Endothelial cell of umbilical vein (primary cell): ENCODE results near the gene BBS2. TPM values are rescaled to one million over a fixed set of nuclear protein-coding genes. Genes with fewer than 3 reads are reported as not detected.
A peak's percentile ranks its signal among the peaks of the same experiment; 100 is the strongest.

Source experiments
- BruUV-seq: library from RNA; stranded (reverse); fragments of 400-500 nt; replicated peaks from 2 replicates; lab custom pipeline; 2021; lab: Mats Ljungman, UMichigan
- CTCF ChIA-PET: fragments of 300-600, 350-600 bp; sonication (Branson Sonifier 250); formaldehyde crosslinking; loops from one replicate; lab custom pipeline; 2021; ENCODE audit warnings: antibody characterized with exemption, inconsistent platforms; lab: Charles Lee
- POLR2A ChIA-PET: fragments of 300-600, 350-600 bp; sonication (Branson Sonifier 250); formaldehyde crosslinking; loops from one replicate; lab custom pipeline; 2021; ENCODE audit warnings: antibody characterized with exemption, inconsistent platforms; lab: Charles Lee
- DNase-seq: peaks from one replicate; pipeline ENCODE4 v3.0.0-alpha.2; 2011; ENCODE audit warnings: low read depth, low spot score
- FAIRE-seq: peaks from 2 replicates; lab custom pipeline; 2011; peaks lifted over from hg19 to GRCh38; lab: Jason Lieb, UNC
- H2AFZ ChIP-seq: 2 replicates; pipeline ENCODE4 v1.6.0; 2012; ENCODE audit warnings: low read depth, low read length, control low read depth, inconsistent platforms
- H3K27ac ChIP-seq: 2 replicates; pipeline ENCODE4 v1.5.1; 2011; ENCODE audit warnings: low read depth, mild to moderate bottlenecking, control low read depth, low read length, moderate library complexity; ENCODE audit not compliant: insufficient read depth
- H3K27me3 ChIP-seq, 2 experiments: 2 replicates each; pipeline versions ENCODE4 v1.6.0 to v1.6.1; 2011; ENCODE audit warnings: low read length in 2 of 2, mixed read lengths in 1 of 2; ENCODE audit not compliant: control insufficient read depth in 2 of 2, insufficient read depth in 2 of 2
- H3K36me3 ChIP-seq, 2 experiments: 2 replicates in 1 of 2; 3 replicates in 1 of 2; pipeline ENCODE4 v1.5.1; 2011; ENCODE audit warnings: low read length in 2 of 2, mild to moderate bottlenecking in 1 of 2, moderate library complexity in 1 of 2; ENCODE audit not compliant: control insufficient read depth in 2 of 2, insufficient read depth in 2 of 2; ENCODE audit errors: extremely low read depth in 1 of 2
- H3K4me1 ChIP-seq: 3 replicates; pipeline ENCODE4 v1.5.1; 2011; ENCODE audit warnings: mild to moderate bottlenecking, low read length; ENCODE audit not compliant: control insufficient read depth, insufficient read depth; ENCODE audit errors: extremely low read depth
- H3K4me2 ChIP-seq: 2 replicates; pipeline ENCODE4 v1.6.1; 2011; ENCODE audit warnings: low read length, control low read depth, mixed read lengths; ENCODE audit not compliant: insufficient read depth
- H3K4me3 ChIP-seq, 3 experiments: fragments of 200-600 bp in 1 of 3; sonication (generic), shearing (Covaris generic) in 1 of 3; replicated peaks in 1 of 3; 2 replicates each; pipeline ENCODE4 v1.5.1; 2011 to 2016; ENCODE audit warnings: control low read depth in 3 of 3, low read length in 3 of 3, mild to moderate bottlenecking in 2 of 3, inconsistent platforms in 1 of 3, low read depth in 1 of 3, moderate library complexity in 1 of 3; ENCODE audit not compliant: insufficient read depth in 1 of 3
- H3K79me2 ChIP-seq: 2 replicates; pipeline ENCODE4 v1.6.0; 2012; ENCODE audit warnings: low read length, inconsistent platforms; ENCODE audit not compliant: control insufficient read depth, insufficient read depth
- H3K9ac ChIP-seq: replicated peaks from 2 replicates; pipeline ENCODE3; 2011; ENCODE audit warnings: low read length, control low read depth; ENCODE audit not compliant: insufficient read depth; ENCODE audit errors: extremely low read depth
- H3K9me1 ChIP-seq: replicated peaks from 3 replicates; pipeline ENCODE4 v1.6.0; 2011; ENCODE audit warnings: mild to moderate bottlenecking, low read length; ENCODE audit not compliant: control insufficient read depth, insufficient read depth; ENCODE audit errors: extremely low read depth
- H3K9me3 ChIP-seq: replicated peaks from 2 replicates; pipeline ENCODE4 v1.5.1; 2012; ENCODE audit warnings: low read length, inconsistent platforms; ENCODE audit not compliant: control insufficient read depth, insufficient read depth
- H4K20me1 ChIP-seq: replicated peaks from 2 replicates; pipeline ENCODE3; 2011; ENCODE audit warnings: mild to moderate bottlenecking, low read length; ENCODE audit not compliant: control insufficient read depth, insufficient read depth; ENCODE audit errors: extremely low read depth
- FOS ChIP-seq: IDR thresholded peaks from 2 replicates; pipeline ENCODE4 v1.6.1; 2011; ENCODE audit warnings: mild to moderate bottlenecking, low read length, moderate library complexity, borderline replicate concordance; ENCODE audit not compliant: insufficient read depth
- JUN ChIP-seq: IDR thresholded peaks from 2 replicates; pipeline ENCODE4 v1.6.1; 2011; ENCODE audit warnings: borderline replicate concordance, low read depth; ENCODE audit not compliant: insufficient read length, insufficient read depth
- MYC ChIP-seq: IDR thresholded peaks from one replicate; pipeline ENCODE4 v1.6.1; 2011; ENCODE audit warnings: mild to moderate bottlenecking, low read depth, low read length
- POLR2AphosphoS5 ChIP-seq: IDR thresholded peaks from 2 replicates; pipeline ENCODE4 v1.6.1; 2012; ENCODE audit warnings: low read depth, mild to moderate bottlenecking, control low read depth, low read length, moderate library complexity; ENCODE audit not compliant: insufficient read depth
- dilution Hi-C: fragments of 300-500 bp; cut with MboI; formaldehyde crosslinking; loops from one replicate; pipeline ENCODE4 v1.15.0; 2019; ENCODE audit warnings: low sequenced_read_pairs; ENCODE audit not compliant: extremely low pct_ligation_motif_present
- intact Hi-C: fragments of 100-400 bp; cut with micrococcal nuclease; formaldehyde crosslinking; loops from one replicate; pipeline ENCODE4 v1.10.0; 2022
- polyA plus RNA-seq, 4 experiments: library from polyadenylated mRNA; depleted of rRNA in 3 of 4; stranded (reverse) in 3 of 4; unstranded in 1 of 4; fragments of >200 nt; gene quantifications; 2 replicates each; pipeline versions ENCODE4 v1.2.1 to v1.2.3, GENCODE V29; 2011 to 2012; ENCODE audit warnings: missing spikeins in 1 of 4
- total RNA-seq: library from RNA; stranded (reverse); gene quantifications from 2 replicates; pipeline ENCODE4 v1.2.3, GENCODE V29; 2021
- TF ChIP-seq, protein P1 (sequence below): IDR thresholded peaks from 2 replicates; pipeline ENCODE4 v1.6.1; 2011; ENCODE audit not compliant: insufficient read depth, insufficient read length

The BBS2 gene
- total and polyA plus RNA-seq, 2 donors (not counting 3 experiments of a cell fraction or from before 2014, with no cell fraction given) = 37.6 to 44.8 TPM

DNA sequence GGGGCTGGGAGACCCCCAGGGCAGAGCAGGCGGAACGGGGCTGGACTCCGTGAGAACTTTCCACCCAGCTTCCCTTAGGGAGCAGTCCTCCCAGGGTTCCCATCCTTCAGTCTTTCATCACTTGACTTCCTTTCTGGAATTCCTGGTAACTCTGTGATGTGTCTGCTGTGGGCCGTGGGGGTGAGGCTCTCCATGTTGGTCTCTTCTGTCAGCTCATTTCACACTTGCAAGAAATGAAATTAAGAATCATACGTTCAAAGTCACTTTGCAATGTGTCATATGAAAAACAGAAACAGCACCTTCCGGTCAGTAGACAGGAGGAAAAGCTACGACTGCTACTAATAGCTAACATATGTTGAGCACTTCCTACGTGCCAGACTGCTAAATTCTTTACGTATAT lies 5.4 kb upstream of the BBS2 start:
- peaks cover 12% of the 10 kb centered on the region for H3K4me1 ChIP-seq
- CTCF ChIA-PET = interaction anchor here (0.7 to 1.8 kb wide), 5 partner anchors 11 to 177 kb away, joined by 3 to 8 read pairs (median 5); no protein-coding TSS in a partner anchor
- BruUV-seq = no TSS peak
- H3K36me3 ChIP-seq = no peaks in the 10 kb centered on the region
- POLR2A ChIA-PET = no interaction called here
- H3K27ac ChIP-seq = peak overlapping the region; percentile 88
- dilution Hi-C loops = no loop called here
- TF ChIP-seq POLR2AphosphoS5 (peak; percentile 31), MYC (no peak), JUN (peak; percentile 47)
- H3K4me3 ChIP-seq = no peak overlapping the region
- intact Hi-C loops = loop anchor here (1.0 kb wide), 1 partner anchor 82 kb away; no protein-coding TSS in a partner anchor
- no peak for DNase-seq
- no peak overlapping the region for H3K4me2 ChIP-seq
- H4K20me1 ChIP-seq = no peaks in the 10 kb centered on the region
- H2AFZ ChIP-seq = peak overlapping the region; percentile 69
- no peaks in the 10 kb centered on the region for H3K9me3 ChIP-seq
- H3K9ac ChIP-seq = no peak overlapping the region
- no peaks in the 10 kb centered on the region for H3K79me2 ChIP-seq
- FAIRE-seq = peak; percentile 55
- peaks cover 0 to 1% of the 10 kb centered on the region in 2 experiments for H3K27me3 ChIP-seq
- H3K9me1 ChIP-seq = no peaks in the 10 kb centered on the region

DNA sequence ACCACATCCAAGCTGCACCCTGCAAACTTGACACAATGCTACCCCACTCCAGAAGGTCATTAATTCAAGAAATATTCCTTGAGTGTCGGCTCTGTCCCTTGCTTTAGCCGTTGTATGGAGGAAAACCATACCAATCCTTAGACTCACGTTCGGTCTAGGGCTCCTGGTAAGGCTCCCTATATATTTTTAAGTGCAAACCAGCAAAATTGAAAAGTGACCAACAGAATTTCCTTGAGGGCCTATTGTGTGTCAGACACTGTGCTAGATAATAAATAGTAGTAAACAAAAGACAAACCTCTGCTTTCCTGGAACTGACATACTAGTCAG lies 390 bp upstream of the BBS2 start:
- Histone ChIP-seq H3K27ac (no peak overlapping the region), H3K9me3 (no peaks in the 10 kb centered on the region), H3K9me1 (no peaks in the 10 kb centered on the region), H3K79me2 (peaks cover 3% of the 10 kb centered on the region), H2AFZ (peak overlapping the region; percentile 98), H3K9ac (no peak overlapping the region), H3K27me3 (no peaks in the 10 kb centered on the region), H3K4me2 (peak overlapping the region; percentile 61), H3K4me1 (peaks cover 13% of the 10 kb centered on the region), H3K36me3 (no peaks in the 10 kb centered on the region), H3K4me3 (peak overlapping the region in 2 of 3 experiments; percentile 76 to 89), H4K20me1 (no peaks in the 10 kb centered on the region)
- ChIA-PET CTCF (no interaction called here), POLR2A (no interaction called here)
- dilution Hi-C loops = no loop called here
- DNase-seq (no peak), FAIRE-seq (no peak)
- intact Hi-C loops = loop anchor here (1.0 kb wide), 1 partner anchor 11 kb away; no protein-coding TSS in a partner anchor
- TF ChIP-seq, protein P1, sequence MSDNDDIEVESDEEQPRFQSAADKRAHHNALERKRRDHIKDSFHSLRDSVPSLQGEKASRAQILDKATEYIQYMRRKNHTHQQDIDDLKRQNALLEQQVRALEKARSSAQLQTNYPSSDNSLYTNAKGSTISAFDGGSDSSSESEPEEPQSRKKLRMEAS = no peak
- TF ChIP-seq MYC = no peak
- TF ChIP-seq FOS = no peak
- no TSS peak for BruUV-seq
